Transverse colon (tissue), 4 donors: ENCODE data around the gene AHSP.

ENCODE experiments used
- POLR2A ChIP-seq: fragments of 450-650 bp; IDR thresholded peaks from one replicate; pipeline ENCODE4 v1.6.1; 2016; ENCODE audit warnings: antibody characterized with exemption, mild to moderate bottlenecking, moderate library complexity
- POLR2AphosphoS5 ChIP-seq, 3 donors: sonication (generic); formaldehyde crosslinking; IDR thresholded peaks; one replicate each; pipeline ENCODE4 v1.6.1; 2016; ENCODE audit warnings: antibody characterized with exemption in 3 of 3
- TF ChIP-seq, protein P1 (sequence below), 5 experiments: fragments of 200-600 bp in 3 of 5; fragments of 450-650 bp in 2 of 5; sonication (generic) in 3 of 5; IDR thresholded peaks; 1 replicate in 2 of 5; 2 replicates in 3 of 5; pipeline ENCODE4 v1.5.1; 2016 to 2017; ENCODE audit warnings: antibody characterized with exemption in 5 of 5, inconsistent platforms in 3 of 5, mild to moderate bottlenecking in 2 of 5, moderate library complexity in 1 of 5

DNA sequence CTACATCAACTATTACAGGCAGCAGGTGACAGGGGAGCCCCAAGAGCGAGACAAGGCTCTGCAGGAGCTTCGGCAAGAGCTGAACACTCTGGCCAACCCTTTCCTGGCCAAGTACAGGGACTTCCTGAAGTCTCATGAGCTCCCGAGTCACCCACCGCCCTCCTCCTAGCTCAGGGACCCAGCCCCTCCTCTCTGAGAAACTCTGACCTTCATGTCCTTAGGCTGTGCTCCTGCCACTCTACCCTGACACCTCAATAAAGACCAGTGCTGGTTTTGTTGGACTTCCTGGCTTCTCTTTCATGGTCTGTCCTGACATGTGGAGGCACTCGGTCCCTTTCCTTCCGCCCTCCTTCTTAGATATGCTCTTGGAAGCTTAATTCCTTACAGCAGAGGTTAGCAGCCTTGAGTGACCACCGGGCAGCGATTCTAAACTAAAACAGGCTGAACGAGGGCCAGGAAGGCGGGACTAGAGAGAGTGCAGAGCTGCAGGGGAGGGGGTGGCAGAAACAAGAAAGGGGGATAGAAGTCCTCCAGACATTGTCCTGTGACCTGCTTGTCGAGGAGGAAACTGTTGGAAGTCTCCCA, 915 bp downstream of the AHSP start:
- TF ChIP-seq, protein P1, sequence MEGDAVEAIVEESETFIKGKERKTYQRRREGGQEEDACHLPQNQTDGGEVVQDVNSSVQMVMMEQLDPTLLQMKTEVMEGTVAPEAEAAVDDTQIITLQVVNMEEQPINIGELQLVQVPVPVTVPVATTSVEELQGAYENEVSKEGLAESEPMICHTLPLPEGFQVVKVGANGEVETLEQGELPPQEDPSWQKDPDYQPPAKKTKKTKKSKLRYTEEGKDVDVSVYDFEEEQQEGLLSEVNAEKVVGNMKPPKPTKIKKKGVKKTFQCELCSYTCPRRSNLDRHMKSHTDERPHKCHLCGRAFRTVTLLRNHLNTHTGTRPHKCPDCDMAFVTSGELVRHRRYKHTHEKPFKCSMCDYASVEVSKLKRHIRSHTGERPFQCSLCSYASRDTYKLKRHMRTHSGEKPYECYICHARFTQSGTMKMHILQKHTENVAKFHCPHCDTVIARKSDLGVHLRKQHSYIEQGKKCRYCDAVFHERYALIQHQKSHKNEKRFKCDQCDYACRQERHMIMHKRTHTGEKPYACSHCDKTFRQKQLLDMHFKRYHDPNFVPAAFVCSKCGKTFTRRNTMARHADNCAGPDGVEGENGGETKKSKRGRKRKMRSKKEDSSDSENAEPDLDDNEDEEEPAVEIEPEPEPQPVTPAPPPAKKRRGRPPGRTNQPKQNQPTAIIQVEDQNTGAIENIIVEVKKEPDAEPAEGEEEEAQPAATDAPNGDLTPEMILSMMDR (IDR thresholded peaks at IDR 0.05) = no peak
- TF ChIP-seq POLR2AphosphoS5 (IDR thresholded peaks at IDR 0.05) (no peak), POLR2A (no peak)
